Measurements from ENCODE around the gene RNF126.

Gene RNF126

DNA sequence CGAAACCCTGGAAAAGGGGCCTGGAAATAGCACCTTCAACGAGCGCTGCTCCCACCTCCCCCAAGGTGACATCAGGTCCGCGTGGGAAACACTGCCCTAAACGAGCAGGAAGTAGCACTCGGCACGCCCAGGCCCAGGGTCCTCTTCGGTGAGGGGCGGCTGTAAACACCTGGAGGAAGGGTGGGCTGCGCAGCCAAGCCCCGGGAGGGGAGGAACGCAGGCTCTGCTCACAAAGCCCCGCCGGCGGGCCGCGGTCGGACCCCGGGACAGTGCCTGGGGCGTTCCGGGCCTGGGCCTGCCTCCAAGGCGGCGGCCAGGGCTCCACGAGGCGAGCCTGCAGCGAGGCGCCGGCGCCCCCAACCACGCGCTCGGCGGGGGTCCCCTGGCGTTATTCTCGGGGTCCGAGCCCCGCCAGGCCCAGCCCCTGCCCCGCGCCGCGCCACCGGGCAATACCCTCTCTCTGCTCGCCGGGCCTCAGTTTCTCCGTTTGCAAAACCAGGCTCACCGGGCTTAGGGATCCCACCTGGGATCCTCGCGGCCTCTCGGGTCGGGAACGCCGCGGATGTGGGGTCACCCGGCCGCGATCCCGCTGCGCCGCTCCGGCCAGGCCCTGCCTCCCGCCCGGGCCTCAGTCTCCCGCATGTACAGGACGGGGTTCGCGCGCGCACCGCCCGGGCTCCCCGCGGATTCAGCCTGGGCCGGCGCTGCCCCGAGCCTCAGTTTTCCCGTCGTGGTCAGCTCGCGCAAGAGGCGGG, 630 bp downstream of the RNF126 start:
- DNase-seq = no peak

DNA sequence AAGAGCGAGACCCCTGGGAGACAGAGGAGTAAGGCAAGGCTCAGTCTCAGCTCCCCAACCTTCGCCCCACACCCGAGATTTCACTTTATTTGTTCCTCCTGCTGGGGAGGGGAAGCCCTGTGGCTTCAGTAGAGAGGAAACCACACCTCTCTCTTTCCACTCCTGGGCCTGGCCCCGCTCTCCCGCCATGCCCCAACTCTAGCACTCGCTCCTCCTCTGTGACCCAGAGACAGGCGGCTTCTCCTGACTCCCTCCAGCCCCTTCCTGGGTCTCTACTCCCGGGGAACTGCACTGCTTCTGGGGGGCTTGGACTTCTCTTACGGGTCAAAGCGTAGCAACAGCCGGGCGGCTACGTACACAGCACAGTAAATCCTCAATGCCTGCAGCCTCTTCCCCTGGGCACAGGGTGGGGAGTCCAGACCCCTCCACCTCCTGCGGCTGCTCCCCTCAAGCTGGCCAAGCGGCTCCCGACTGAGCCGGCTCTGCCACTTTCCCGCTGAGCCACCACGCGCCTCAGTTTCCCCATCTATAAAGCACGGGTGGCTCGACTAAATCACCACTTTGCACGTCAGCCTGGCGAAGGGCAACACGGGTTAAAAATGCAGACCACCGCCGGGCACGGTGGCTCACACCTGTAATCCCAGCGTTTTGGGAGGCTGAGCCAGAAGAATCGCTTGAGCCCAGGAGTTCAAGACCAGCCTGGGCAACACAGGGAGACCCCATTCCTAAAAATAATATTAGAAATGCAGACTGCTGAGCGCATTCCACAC, 1.4 kb downstream of the RNF126 start:
- no peak for DNase-seq

DNA sequence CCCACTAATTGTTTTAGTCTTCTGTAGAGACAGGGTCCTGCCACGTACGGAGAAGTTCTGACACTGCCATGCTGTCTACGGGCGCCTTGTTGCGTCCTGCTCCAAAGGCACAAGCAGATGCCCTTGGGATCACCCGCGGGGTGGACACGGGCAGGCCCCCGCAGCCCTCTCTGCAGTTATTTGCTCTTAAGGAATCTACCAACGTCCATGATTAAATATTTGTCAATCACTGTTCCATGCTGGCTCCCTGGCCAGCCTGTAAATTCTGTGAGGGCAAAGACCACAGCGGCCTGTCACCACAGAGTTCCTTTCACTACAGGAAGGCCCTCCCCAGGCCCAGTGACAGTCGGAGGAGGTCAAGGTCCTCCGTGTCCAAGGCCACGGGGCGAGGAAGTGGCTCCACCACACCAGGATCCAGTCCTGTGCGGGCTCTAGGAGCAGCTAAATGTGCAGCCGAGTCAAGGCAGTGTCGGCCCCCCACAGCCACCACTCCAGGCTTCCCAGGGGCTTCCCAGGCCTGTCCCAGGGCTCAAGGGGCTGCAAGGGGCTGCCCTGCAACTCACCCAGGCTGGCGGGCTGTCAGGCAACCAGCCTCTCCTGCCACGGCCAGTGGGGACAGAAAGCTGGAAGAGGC, 2.1 kb downstream of the RNF126 start:
- no peak for DNase-seq

DNA sequence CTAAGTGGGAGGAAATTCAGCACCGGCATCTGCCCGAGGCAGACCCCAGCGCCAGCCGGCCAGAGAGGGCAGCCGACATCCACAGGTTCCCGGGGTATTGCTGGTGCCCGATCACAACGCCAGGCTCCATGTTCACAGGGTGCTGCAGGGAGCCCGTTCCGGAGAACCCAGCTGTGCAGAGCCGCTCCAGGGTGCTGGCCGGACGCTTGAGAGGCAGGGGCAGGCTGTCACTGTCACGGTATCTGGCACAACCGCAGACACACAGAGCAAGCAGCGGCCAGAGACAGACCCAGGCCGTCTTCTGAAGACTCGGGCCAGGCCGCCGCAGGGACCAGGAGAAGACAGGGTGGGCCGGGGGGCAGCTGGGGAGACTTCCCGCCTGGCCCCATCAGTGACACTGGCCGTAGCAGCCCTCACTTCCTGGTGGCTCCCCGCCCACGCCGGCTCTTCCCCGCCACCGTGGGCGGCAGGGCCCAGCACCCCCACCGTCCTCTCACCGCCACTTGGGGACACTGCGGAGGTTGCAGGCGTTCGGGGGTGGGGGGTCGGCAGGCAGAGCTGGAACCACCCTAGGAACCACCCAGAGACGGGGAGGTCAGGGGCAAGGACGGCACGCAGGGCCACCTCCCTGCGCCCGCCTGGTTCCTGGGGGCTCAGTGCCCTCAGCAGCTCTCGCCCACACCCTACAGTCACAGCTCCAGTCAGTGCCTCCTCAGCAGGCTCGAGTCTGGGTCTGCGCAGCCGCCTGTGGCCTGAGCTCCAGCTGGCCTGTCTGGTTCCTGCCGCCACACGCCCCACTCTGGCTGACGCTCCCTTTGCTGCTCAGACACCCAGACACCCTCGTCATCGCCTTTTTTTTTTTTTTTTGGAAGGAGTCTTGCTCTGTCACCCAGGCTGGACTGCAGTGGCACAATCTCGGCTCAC, 3.8 kb downstream of the RNF126 start:
- DNase-seq = no peak

DNA sequence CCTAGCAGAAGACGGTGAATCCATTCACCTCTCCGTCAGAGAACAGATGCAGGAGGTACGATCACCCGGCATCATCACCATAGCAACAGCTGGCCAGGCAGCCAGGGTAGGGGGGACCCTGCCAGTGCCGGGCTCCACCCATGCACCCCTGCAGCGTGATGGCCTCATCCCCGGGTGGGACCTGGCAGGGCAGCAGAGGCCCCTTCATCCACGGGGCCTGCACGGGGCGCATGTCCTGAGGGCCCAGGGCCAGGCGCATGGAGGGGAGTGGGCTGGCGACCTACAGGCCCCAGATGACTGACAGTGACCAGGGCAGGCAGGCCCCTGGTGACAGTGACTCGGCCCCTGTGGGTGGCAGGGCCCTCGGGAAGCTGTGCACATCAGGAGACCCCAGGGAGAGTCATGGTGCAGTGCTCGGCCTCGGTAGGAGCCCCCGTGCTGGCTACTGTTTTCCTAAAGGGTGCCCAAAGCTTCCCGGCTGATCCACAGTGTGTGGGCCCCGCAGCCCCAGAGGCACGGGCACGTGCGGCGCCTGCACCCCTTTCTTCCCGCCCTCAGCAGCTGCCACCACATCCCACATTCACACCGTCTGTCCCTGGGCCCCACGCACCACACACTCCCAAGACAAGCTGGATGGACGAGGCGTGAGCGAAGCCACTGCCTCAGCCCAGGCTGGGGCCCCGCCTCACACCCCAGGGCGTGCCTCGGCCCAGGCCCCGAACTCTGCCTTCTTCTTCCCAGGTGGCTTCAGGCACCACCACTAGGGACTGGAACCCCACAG, 4.8 kb downstream of the RNF126 start:
- DNase-seq = no peak

DNA sequence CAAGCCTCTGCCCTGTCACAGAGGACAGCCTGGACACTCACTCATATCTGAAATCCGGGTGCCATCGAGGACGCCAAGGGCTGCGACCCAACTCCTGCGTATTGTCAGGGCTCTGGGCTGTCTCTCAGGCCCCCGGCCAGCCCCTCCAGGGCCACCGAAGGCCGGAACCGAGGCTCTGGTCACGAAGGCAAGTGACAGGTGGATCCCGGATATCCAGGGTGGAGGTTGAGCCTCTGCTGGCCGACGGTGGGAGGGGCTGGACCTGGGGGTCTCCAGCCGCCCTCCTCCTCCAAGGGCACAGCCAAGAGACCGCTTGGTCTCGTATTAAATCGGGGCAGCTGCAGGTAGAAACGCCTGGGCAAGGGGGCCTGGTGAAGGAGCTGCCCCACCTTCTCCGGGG, 5.4 kb downstream of the RNF126 start:
- DNase-seq = no peak

DNA sequence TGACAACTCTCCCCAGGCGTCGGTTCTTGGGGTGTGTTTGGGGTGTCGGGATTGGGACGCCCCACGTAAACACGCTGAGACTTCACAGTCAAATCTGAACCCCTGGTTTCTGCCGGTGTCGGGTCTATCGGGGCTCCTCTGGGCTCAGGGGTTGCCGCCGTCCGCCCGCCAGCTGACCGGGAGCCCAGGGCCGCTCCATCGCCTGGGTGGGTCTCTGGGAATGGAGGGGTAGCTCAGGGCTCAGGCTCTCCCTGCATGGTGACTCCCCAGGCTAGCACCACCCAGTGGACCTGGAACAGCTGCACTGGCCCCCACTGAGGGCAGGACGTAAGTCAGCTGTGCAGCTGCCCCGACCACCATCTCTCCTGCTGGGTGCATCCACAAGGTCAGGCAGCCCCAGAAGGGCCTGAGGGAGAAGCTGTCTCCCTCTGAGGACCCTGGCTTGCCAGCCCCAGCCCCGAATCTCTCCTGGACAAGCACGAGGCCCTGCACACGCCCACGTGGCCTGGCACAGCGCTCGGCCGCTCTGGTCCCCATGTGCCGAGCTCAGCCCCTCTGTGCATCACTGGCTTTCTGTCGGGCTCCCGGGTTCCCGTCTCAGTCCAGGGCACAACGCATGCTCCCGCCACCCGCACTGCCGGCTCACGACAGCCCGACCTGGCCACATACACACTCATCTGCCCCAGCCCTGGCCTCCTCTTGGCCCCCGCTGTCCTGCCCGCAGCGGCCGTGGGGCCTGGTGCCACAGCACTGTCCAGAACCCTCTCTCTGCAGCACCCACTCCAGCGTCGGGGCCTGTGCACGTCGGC, 6.1 kb downstream of the RNF126 start:
- no peak for DNase-seq

DNA sequence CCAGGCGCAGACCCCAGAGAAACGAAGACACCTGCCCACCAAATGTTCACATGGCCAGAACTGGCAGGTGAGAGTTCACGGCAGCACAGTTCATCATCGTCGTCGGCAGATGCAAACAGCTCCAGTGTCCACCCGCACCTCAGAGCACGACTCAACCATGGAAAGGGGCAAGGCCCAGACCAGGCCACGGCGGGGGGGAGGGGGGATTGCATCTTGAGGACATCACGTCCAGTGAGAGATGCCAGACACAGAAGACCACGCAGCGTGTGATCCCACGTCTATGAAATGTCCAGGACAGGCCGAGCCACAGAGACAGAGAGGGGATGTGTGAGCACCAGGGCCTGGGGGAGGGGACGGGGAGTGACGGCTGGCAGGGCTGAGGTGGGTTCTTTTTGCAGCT, 7.3 kb downstream of the RNF126 start:
- DNase-seq = no peak

DNA sequence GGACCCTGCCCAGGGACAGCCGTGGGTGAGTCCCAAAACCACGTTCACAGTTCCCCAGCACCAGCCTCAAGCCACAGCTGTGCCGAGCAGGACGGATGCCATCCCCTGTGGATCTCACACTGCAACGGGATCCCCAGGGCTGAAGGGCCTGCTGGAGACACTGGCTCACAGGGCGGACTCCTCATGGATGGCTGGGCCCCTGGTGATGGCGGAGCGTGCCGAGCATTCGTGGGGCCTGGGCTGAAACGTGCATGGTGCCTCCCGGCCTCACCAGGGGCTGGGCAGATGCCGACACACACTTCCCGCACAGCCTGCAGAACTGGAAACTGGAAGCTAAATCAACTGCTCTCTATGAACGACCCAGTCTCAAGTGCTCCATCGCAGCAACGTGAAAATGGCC, 9.6 kb downstream of the RNF126 start:
- no peak for DNase-seq

DNA sequence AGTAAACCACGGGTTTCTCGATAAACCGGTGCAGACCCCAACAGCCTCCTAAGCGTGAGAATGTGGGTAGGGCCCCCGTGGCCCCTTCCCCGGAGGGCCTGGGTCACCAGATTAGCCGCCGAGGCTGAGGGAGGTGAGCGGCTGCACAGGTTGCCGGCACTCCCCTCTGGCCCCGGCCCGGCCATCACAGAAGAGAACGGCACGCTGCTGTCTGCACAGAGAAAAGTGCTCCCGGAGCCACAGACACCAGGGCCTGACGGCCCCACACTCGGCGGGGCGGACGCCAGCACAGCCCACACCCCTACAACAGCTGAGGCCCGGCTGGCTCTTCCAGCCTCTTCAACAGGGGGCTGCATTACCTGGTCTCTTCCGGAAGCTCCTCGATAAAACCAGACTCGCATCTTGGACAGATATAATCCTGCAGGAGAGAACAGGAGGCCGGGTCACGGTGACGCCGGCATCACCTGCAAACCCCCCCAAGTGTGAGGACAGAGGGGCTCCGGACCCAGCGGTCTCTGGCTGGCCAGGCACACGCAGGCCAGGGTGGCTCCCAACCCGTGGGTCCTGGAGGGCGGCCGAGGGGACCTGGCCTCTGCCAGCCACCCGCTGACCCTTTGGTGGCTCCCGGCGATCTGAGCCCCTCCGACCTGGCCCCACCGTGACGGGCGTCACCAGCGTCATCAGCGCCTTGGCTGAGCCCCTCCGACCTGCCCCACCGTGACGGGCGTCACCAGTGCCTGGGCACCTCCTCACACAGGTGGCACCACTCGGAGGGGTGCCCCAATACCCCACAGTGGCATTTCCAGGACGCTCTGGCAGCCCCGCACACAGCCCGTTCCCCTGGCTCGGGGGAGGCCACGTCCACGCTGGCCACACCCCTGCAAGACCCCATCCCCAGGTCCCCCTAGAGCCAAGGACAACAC, 10.3 kb downstream of the RNF126 start:
- DNase-seq = no peak

DNA sequence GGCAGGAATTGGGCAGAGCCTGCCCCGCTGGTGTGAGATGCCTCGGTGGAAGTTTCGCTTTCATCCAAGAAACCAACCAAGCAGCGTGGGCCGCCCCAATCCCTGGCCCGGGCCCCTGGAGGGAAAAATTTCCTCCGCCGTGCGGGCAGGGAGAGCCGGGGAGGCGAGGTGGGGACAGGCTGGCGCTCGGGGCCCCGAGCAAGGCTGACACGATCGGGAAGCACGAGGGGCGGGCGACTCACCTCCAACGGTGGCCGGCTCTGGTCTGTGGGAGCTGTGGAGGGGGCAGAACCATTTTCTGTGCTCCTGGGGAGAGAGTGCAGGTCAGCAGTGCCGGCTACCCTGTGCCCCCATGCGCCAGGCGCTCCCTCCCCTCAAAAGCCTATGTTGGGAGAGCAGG, 11.0 kb downstream of the RNF126 start:
- no peak for DNase-seq

DNA sequence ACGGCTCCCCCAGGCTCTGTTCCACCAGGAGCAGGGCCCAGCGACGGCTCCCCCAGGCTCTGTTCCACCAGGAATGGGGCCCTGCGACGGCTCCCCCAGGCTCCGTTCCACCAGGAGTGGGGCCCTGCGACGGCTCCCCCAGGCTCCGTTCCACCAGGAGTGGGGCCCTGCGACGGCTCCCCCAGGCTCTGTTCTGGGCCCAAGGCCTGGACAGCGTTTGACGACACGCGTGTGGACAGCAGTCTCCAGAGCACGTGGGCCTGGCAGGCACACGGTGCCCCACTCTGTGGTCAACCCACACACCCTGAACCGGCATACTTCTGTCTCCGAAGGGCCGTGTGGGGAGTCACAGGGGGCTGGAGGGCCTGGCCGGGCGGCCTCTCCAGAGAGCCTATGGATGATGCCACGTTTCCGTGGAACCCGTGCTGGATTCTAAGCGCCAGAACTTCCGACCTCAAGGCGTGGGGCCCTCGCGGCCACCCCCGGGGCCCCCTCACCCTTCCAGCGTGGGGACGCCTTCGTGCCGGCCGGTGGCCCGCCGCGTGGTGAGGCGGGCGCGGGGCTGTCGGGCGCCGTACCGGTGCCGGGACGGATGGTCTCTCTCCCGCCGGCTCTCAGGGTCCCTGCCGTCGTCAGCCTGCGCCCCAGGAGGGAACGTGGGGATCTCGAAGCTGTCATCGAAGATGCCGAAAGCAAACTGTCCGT, 11.7 kb downstream of the RNF126 start:
- no peak for DNase-seq

DNA sequence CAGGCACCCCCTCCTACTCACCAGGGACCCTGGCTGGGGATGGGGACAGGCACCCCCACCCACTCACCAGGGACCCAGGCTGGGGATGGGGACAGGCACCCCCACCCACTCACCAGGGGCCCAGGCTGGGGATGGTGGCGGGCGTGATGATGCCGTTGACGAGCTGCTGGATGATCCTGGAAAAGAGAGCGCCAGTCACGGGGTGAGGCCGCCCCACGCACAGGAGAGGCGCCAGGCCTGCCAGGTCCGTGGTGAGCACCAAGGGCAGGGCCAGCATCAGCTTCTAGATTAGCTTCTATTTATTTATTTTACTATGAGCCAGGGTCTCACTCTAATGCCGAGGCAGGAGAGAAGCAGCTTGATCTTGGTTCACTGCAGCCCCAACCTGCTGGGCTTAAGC, 12.9 kb downstream of the RNF126 start:
- no peak for DNase-seq

DNA sequence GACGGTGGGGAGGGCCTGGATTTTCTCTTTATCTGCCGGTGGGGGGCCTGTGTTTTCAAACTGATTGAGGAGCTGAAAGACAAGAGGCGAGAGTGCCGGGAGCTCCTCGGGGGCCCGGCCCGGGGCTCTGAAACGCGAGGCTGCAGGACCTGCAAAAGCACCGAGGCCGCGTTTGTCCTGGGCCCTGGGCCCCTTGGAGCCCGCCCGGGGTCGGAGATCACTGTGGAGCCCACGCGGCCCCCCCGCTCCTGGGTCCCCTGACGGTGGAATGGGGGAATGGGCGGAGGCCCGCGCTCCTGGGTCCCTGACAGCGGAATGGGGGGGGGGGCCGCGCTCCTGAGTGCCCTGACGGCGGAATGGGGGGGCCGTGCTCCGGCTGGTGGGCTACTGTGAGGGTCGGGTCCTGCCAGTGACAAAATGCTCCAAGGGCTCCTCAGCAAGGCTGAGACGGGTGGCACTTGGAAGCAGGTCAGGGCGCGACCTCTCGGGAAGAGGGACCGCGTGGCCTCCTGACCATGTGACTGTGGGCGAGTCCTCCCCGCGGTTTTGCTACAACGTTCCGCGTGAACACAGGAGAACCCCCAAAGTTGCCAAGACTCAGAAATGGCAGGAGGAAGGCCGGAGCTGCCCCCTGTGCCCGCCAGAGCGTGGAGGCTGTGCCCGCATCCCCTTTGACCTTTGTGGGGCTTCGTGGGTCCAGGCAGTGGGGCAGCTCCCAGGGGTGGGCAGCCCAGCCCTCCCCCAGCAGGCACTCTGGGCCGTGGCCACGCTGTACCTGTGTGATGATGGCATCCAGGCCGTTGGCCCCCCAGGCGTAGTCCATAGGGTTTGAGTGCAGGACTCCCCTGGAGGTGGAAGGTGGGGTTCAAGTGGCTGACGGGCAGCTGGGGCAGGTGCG, 13.9 kb downstream of the RNF126 start:
- no peak for DNase-seq

DNA sequence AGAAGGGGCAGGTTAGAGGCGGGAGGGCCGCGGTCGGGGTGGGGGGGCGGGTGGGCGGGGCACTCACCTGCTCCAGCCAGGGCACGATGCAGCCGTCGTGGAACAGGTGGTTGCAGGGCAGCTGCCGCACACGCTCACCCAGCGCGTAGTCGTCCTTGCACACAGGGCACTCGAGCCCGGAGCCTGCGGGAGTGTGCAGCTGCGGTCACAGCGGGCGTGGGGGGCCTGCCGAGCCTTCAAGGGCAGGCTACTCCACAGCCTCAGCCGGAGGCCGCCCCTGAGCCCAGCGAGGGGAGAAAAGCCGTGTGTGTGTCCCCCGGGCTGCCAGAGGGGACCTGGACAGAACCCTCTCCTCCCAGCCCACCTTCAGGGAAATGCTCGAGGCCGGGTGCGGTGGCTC, 14.7 kb downstream of the RNF126 start:
- no peak for DNase-seq

DNA sequence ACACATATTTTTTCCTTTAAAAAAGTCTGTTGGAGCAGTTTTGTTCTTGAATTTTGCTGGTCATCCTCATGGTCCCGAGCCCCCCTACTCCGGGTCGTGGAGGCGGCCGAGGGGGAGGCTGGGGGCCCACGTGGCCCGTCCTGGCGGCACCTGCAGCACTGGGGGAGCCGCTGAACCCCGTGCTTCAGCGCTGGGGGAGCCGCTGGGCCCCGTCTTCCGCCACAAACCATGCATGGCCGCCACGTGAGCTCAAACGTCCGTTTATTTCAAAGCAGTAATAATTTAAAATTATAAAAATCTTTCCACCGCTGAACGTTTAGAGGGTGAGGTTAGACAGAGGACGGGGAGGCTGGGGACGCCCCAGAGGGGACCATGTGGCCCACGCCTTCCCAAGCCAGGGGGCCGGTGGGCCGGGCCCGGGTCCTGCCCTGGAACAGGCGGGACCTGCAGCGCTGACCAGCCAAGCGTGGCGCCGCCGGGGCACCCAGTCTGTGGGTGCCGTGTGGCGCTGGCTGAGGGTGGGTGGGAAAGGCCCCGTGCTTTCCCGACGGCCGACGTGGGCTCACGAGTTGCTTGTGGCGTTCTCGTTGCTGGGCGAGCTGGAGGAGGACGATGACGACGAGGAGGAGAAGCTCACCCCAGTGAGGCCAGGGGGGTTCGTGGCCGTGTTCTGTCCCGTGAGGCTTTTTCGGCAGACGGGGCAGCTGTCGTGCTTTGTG, 15.3 kb downstream of the RNF126 start:
- DNase-seq = no peak

DNA sequence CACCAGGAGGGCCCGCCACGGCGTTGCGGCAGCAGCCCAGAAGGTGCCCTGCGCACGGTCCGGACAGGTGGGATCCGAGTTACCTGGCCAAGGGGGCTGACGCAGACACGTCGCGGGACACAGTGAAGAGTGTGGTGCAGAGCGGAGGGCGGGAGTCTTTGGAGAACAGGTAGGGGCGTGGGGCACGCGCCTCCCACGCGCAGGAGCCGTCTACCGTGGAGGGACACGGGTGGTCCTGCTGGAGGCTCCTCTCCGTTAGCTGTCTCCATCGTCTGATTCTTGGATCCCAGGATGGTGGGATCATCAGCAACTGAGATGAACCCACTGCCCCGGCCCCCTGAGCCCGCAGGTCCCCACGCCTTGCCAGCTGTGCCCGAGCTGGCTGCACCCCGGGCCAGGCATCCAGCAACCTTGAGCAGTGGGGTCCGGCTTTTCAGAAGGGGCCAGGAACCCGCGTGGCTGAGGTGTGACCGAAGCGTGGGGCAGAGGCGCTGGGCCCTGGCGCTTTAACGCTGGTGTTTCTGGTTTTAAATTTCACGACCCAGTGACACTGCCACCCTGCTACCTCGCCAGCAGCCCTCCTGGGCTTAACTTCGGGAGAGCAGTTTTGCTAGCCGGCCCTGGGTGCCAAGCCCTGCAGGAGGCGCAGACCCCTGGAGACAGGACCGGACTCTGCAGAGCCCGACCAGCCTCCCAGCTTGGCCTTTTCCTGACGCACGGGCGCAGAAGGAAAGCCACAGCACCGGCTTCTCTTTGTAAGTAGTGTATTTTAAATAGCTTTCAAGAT, 16.0 kb downstream of the RNF126 start:
- DNase-seq = no peak
